D721Med (cell line): Measurements from ENCODE around the gene FAM13A.

ENCODE experiments used
- DNase-seq: peaks from one replicate; pipeline ENCODE4 v3.0.0; 2011; ENCODE audit warnings: low spot score; ENCODE audit not compliant: insufficient read length
- FAIRE-seq: peaks from 2 replicates; lab custom pipeline; 2011; peaks lifted over from hg19 to GRCh38; lab: Jason Lieb, UNC
- TF ChIP-seq, protein P1 (sequence below): IDR thresholded peaks from 2 replicates; pipeline ENCODE4 v1.5.1; 2012; ENCODE audit warnings: mild to moderate bottlenecking, control low read depth; ENCODE audit not compliant: insufficient read depth; ENCODE audit errors: missing control alignments

Gene FAM13A

DNA sequence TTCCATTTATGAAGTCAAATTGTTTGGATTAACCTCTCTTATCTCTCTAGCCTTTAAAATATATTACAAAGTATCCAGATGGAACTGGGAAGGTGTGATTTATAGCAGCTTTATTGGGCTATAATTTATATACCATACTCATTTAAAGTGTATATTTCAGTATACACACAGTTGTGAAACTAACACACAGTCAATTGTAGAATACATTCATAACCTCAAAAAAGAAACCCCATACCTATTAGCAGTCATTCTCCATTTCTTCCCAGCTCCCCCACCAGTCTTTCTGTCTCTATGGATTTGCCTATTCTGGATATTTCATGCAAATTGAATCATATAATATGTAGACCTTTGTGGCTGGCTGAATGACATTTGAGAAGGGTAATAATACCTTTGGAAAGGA is 351.8 kb downstream of the FAM13A start:
- DNase-seq, result no peak
- TF ChIP-seq, protein P1, sequence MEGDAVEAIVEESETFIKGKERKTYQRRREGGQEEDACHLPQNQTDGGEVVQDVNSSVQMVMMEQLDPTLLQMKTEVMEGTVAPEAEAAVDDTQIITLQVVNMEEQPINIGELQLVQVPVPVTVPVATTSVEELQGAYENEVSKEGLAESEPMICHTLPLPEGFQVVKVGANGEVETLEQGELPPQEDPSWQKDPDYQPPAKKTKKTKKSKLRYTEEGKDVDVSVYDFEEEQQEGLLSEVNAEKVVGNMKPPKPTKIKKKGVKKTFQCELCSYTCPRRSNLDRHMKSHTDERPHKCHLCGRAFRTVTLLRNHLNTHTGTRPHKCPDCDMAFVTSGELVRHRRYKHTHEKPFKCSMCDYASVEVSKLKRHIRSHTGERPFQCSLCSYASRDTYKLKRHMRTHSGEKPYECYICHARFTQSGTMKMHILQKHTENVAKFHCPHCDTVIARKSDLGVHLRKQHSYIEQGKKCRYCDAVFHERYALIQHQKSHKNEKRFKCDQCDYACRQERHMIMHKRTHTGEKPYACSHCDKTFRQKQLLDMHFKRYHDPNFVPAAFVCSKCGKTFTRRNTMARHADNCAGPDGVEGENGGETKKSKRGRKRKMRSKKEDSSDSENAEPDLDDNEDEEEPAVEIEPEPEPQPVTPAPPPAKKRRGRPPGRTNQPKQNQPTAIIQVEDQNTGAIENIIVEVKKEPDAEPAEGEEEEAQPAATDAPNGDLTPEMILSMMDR, result no peak
- FAIRE-seq, result no peak

- TF ChIP-seq, protein P1, result no peak
- no peak for FAIRE-seq
- DNase-seq, result no peak
These were observed 354.2 kb downstream of the FAM13A start for GRCh38 chr4:88702782-88703181.

DNA sequence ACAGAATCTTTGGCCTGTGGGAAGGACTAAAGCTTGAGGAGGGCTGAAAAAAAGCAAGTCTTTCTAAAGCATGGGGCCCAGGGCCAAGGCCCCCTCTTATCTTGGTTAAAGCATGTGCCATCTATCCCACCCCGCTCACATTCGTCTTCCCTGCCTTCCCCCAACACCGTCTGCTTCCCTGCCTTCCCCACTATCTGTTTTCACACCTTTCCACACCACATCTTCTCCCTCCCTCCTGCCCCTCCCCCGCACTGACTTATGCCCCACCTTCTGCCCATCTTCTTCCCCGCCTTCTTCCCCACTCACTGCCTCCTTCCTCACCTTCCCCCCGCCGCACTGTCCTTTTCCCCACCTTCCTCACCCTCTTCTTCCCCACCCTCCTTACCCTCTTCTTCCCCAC is 358.5 kb downstream of the FAM13A start:
- TF ChIP-seq, protein P1, result no peak
- FAIRE-seq (no peak), DNase-seq (no peak)

DNA sequence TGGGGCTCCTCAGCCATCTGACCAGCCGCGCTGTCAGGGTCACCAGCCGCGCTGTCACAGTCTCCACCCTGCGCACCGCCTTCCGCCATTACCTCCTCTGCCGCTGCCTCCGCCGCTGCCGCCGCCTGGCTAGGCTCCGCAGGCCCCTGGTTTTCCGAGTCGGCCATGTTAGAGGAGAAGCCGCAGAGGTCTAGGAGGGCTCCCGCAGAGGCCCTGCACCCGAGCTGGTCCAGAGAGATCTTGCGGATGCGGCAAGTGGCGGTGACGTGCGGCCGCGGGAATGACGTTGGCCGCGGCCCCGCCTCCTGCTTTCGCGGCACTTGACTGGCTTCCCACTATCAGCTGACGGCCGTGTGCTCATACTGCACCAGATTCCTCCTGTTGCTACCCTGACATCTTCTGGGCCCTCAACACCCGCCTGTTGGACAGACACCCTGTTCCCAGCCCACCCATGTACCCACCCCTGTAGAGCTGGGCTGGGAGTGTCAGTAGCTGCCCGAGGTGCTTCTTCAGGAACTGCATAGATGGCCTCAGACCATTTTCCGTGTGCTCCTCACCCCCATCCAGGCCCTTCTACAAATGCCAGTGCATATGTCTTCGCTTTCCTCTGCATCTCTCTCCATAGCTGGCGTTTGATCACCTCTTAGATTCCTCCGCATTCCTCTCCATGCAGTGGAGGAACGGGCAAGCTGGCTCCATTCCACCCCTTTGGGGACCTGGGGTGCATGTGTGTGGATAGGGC is 359.2 kb downstream of the FAM13A start, which contains the start of gene NAP1L5:
NAP1L5 (minus strand) TSS at position 242 of the 742 bp plus-strand sequence; CDS start at position 167, 75 bp downstream.
- FAIRE-seq (no peak), DNase-seq (no peak)
- TF ChIP-seq, protein P1, result no peak

DNA sequence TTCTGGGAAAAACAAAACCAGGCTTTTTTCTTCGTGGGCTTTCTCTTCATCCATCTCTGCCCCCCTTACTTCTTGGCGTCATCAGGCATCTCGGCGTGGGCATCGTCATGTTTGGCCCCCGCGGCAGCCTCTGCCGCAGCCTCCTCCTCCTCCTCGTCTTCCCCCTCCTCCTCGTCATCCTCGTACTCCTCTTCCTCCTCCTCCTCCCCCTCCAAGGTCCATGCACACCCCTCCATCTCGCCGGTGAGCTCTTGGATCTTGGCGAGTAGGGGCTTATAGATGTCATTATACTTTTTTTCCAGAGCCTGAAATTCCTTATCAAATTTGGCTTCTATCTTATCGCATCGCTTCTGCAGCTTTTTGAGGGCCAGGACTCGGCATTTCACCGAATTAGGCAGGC is 359.8 kb downstream of the FAM13A start:
- FAIRE-seq (no peak), DNase-seq (no peak)
- TF ChIP-seq, protein P1, result no peak

DNA sequence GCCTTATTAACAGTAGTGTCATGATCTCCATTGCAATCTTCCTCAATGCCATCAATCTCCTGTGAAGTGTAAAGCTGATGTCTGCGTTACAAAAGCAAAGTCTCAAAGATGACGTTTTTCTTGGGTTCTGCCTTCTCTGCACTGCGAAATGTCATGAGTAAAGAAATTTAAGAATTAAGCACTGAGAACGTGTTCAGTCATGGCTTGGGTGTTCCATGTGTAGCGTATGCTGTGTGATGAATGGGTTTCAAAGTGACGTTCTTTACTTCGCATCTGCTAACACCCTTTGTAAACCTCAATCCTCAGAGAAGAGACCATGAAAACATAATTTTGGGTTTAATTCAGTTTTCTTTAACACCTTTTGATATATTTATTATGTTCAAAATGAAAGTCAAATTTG is 360.4 kb downstream of the FAM13A start:
- TF ChIP-seq, protein P1, result no peak
- DNase-seq, result no peak
- no peak for FAIRE-seq

- FAIRE-seq, result no peak
- TF ChIP-seq, protein P1, result no peak
- DNase-seq, result no peak
These were observed 363.2 kb downstream of the FAM13A start for GRCh38 chr4:88693792-88694191.
